GM12873 (cell line): ENCODE data around the gene RTN4RL1.

ENCODE experiments used
- CTCF ChIP-seq: IDR thresholded peaks from 2 replicates; pipeline ENCODE4 v1.5.1; 2012; ENCODE audit warnings: low read depth, mild to moderate bottlenecking, moderate library complexity, low read length, control low read depth; ENCODE audit not compliant: insufficient read depth; ENCODE audit errors: missing control alignments

RTN4RL1 gene

DNA sequence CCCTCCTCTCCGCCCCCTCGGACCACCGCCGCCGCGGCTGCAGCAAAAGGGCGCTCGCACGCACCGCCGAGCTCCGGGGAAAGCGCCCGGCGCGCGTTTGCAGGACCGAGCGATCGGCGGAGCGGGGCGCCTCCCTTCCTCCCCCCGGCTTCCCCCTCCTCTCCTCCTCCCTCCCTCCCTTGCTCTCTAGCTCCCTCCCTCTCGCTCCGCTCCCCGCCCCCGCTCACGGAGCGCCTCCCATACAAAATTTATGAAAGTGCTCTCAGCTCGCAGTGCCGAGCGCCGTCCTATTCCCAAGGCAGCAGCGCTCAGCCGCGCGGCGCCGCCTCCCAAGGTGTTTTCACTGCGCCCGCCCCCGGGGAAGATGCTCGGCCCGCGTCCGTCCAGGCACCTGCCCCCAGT lies at the start of gene RTN4RL1:
Gene RTN4RL1 (minus strand): TSS at position 115 of the 402 bp plus-strand sequence. CDS start 469 bp downstream, outside the sequence.
- no peak for TF ChIP-seq CTCF

GRCh38 chr17:2074919-2075318 lies 49.8 kb upstream of the RTN4RL1 start:
- no peak for TF ChIP-seq CTCF

DNA sequence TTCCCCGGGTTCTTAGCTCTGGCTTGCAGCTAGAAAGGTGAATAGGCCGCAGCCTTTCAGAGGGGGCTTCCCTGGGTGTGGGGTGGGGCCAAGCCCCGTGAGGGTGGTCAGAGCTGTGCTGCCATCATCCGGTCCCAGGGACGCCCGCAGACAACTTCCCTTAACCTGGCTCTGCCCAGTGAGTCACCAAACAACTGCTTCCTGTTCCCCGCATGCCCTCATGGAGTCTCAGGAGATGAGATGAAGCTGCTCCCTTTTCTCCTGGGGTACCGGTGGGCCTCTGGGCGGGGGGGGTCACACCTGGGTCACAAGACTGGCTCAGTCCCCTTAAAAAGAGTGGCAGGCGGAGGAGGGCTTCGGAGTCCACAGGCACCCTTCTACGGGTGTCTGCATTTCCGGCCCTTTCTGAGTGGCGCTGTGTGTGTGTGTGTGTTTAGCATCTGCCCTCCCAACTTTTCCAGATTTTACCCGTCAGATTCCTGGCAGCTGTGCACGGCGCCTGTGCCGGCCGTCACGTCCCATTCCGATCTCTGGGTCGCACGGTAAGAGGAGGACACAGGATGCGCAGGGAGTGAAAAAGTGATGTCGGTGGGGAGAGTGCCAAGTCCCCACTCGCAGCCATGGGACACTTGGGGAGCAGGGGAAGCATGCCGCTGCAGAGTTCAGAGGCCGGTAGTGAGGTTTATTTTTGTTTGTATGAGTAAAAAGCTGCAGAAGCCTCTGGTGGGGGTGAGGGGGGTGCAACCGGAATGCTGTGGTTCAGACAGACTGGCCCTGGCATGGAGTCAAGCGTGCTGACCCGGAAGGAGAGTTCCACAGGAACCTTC lies 46.5 kb upstream of the RTN4RL1 start:
- TF ChIP-seq CTCF, result no peak

DNA sequence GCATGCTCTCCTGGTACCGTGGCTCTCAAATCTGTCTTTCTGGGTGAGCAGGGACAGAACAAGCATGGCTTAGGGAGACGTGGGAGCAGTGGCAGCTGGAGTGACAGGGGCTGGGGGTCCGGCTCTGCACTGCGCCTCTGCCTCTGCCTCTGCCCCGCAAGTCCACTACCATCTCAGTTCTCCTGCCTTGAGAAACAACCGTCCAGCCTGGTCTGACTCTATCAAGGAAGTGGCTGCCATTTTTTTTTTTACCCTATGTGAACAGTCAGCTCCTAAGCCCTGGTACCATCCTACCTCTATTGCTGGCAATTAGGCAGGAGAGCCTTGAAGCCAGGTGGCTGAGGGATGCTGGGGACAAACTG lies 45.9 kb upstream of the RTN4RL1 start:
- TF ChIP-seq CTCF, result no peak

DNA sequence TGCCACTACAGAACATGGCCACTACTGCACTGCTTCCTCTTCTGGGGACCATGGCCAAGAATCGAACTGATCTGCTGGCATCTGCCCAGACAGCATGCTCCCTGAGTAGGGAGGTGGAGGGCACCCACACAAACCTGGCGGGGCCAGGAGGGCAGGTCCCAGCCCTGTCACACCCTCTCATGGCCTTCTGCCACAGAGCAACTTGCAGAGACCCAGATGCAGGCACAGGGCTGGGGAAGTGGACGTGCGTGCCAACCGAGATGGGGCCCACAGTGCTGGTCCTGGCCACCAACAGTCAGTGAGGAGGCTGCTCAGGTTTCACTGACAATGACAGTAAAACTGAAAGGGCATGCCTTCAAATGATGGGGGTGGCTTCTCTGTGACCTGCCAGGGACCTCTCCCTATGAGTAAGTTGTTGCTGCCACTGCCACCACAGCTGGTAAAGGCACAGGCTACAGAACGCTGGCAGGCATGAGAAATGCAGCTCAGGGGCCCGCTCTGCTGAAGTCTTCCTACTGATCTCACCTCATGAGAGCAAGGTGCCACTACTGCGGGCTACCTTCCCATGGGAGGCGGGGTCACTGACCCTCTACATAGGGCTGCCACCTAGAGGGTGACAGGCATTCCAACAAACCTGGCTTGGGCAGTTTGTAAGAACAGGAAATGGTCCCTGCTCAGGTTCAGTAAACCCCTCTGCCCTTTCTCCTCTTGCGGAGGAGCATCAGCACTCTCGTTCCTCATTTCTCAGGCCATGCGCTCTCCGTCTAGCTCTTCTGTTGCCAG lies 45.3 kb upstream of the RTN4RL1 start:
- TF ChIP-seq CTCF, result peak; percentile 41

GRCh38 chr17:2068519-2069051 lies 43.5 kb upstream of the RTN4RL1 start:
- TF ChIP-seq CTCF, result no peak

DNA sequence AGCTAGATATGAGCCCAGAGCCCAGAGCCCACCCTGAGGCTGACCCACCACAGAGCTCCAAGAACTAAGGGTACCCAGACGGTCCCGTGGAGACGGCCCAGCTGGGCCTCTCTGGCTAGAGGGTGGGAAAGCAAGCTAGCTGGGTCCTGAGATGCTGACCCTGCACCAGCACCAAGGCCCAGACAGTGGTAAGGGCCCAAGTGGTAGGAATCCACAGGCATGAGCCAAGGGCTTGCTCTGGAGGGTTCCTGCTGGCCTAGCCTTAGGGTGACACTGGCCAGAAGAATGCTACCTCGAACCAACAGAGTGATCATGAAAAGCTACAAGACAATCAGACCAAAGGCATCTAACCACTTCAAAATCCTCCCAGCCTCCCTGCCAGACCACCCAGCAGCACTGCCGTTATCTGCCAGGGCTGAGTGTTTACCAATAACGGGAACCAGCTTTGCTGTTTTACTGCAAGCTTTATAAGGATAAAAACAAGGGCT lies 42.9 kb upstream of the RTN4RL1 start:
- TF ChIP-seq CTCF, result no peak
